ENCODE results near the gene LYPLAL1. TPM values are rescaled to one million over a fixed set of nuclear protein-coding genes. Genes with fewer than 3 reads are reported as not detected.
"Not testable (repeated sequence)": the region's sequence is repeated elsewhere in the genome, so short reads cannot be mapped to it uniquely, and the experiment has no call there.

Gene LYPLAL1
- total RNA-seq, 1 donor: 25.9 TPM

DNA sequence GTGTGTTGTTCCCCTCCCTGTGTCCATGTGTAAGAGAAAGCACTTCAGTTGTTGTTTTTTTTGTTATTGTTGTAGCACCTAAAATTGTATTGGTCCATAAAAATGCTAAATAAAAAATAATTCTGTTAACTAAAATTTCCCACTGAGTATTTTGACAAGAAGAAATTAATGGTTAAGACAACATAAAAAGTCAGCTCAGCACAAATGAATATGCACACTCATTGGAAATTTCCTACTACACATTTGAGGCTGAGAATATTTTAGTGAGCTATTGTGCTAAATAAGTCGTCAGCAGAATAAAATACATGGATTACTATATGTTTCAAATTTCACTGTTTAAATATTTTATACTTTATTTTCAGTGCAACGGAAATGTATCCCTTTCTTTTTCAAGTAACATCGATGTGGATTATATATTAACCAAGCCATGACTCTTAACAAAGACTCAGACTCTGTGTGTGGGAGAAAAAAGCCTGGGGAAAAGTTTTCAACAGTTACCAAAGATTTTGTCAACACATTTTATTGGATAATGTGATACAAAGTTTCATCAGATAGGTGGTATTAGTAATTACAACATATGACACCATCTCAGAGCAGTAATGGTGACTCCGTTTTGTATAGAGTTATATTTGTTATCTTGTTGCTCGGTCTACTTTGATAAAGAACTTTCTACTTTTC is 63.4 kb downstream of the LYPLAL1 start:
- no peak for DNase-seq (ENCODE audit: low read depth)
- no peak overlapping the region for H3K4me3 ChIP-seq (ENCODE audit: low read depth, low read length)
- no peak for TF ChIP-seq CTCF (IDR thresholded peaks at IDR 0.05; ENCODE audit: insufficient read depth, low read depth, low read length)

DNA sequence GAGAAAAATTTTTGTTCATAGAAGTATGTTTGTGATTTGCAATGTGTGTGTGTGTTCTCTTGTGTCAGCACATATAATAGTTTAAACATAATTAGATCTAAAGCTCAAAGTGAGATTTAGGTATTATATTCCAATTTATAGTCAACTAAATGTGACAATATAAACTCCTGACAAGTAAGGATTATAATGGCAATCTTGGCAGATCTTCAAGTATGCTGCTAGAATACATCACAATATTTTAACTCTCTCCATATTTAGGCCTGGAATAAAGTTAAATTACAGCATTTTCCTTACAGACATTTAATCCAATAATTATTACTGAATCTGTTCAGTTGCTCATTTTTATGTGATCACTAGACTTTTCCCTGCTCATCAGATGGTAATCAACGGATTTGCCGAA is 65.8 kb downstream of the LYPLAL1 start:
- TF ChIP-seq CTCF (IDR thresholded peaks at IDR 0.05; ENCODE audit: insufficient read depth, low read depth, low read length): no peak
- DNase-seq (ENCODE audit: low read depth): no peak

DNA sequence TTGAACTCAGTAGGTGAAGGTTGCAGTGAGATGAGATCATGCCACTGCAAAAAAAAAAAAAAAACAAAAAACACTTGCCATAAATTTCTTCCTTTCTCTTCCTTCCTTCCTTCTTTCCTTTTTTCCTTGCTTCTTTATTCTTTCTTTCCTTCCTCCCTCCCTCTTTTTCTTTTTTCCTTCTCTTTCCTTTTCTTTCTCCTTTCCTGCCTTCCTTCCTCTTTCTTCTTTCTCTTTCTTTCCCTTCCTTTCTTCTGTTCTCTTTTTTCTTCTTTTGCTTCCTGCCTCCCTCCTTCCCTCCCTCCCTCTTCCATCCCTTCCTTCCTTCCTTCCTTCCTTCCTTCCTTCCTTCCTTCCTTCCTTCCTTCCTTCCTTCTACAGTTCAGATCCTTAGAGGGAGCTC is 71.2 kb downstream of the LYPLAL1 start:
- no peak overlapping the region for H3K4me3 ChIP-seq (ENCODE audit: low read depth, low read length)
- no peak for TF ChIP-seq CTCF (IDR thresholded peaks at IDR 0.05; ENCODE audit: insufficient read depth, low read depth, low read length)
- DNase-seq (ENCODE audit: low read depth): no peak

More for the DNA sequence above, 65.8 kb downstream of the LYPLAL1 start:
- H3K4me3 ChIP-seq (ENCODE audit: low read depth, low read length): no peak overlapping the region

DNA sequence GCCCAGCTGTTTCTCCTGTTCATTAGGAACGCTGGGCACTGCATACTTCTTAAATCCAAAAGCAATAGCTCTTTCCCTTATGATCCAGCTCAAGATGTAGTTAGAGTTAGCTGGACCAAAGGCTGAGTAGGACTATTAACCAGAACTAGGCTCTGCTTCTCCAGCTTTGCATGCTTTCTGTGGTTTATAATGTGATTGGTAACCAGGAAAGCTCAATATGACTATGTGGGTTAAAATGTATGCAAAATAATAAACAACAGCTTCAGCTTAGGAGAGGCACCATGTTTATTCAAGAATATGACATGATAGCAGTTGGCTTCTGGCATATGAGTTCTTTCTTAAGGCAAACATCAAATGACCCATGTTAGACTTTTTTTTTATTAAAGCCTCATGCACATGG is 73.8 kb downstream of the LYPLAL1 start:
- no peak for TF ChIP-seq CTCF (IDR thresholded peaks at IDR 0.05; ENCODE audit: insufficient read depth, low read depth, low read length)
- no peak overlapping the region for H3K4me3 ChIP-seq (ENCODE audit: low read depth, low read length)
- DNase-seq (ENCODE audit: low read depth): no peak

DNA sequence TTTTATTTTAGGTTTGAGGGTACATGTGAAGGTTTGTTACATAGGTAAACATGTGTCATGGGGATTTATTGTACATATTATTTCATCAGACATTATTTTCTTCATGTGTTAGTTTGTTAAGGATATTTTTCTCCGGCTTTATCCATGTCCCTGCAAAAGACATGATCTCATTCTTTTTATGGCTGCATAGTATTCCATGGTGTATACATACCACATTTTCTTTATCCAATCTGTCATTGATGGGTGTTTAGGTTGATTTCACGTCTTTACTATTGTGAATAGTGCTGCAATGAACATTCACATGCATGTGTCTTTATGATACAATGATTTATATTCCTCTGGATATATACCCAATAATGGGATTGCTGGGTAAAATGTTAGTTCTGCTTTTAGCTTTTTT is 76.8 kb downstream of the LYPLAL1 start:
- DNase-seq (ENCODE audit: low read depth); H3K4me3 ChIP-seq (ENCODE audit: low read depth, low read length): not testable (repeated sequence)

DNA sequence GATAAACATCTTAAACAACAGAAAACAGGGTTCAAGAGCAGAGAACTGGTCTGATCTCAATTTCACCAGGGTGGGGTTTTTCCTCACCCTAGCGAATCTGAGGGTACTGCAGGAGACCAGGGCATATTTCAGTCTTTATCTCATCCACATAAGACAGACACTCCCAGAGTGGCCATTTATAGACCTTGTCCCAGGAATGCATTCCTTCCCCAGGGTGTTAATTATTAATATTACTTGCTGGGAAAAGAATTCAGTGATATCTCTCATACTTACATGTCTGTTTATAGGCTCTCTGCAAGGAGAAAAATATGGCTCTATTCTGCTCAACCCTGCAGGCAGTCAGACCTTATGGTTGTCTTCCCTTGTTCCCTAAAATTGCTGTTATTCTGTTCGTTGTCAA is 84.1 kb downstream of the LYPLAL1 start:
- H3K4me3 ChIP-seq (ENCODE audit: low read depth, low read length): no peak overlapping the region
- TF ChIP-seq CTCF (IDR thresholded peaks at IDR 0.05; ENCODE audit: insufficient read depth, low read depth, low read length): no peak
- no peak for DNase-seq (ENCODE audit: low read depth)

DNA sequence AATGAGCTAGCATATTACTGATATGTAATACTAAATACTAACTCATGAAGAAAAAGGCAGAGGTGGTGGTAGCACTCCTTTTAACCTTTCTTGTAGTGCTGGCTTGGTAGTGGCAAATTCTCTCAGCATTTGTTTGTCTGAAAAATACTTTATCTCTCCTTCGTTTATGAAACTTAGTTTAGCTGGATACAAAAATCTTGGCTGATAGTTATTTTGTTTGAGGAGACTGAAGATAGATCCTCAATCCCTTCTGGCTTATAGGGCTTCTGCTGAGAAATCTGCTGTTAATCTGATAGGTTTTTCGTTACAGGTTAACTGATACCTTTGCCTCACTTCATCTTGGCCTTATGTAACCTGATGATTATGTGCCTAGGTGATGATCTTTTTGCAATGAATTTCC is 87.8 kb downstream of the LYPLAL1 start:
- no peak for DNase-seq (ENCODE audit: low read depth)
- no peak for TF ChIP-seq CTCF (IDR thresholded peaks at IDR 0.05; ENCODE audit: insufficient read depth, low read depth, low read length)
- H3K4me3 ChIP-seq (ENCODE audit: low read depth, low read length): no peak overlapping the region

All from fibroblast of villous mesenchyme (primary cell).